HepG2 (cell line): ENCODE results near the gene CLIC5. TPM values are rescaled to one million over a fixed set of nuclear protein-coding genes. Genes with fewer than 3 reads are reported as not detected.

Experiments
- ATAC-seq: fragments of 200-7000 bp; cut with Tn5 transposase; 3 replicates; pipeline ENCODE4 v1.9.1; 2020; ENCODE audit warnings: mild to moderate bottlenecking, moderate library complexity
- BruUV-seq: library from RNA; stranded (reverse); fragments of 400-500 nt; replicated peaks from 2 replicates; lab custom pipeline; 2021; lab: Mats Ljungman, UMichigan
- CTCF ChIA-PET: fragments of 300-600 bp; formaldehyde crosslinking; extraction: SDS; loops from one replicate; lab custom pipeline; 2021; ENCODE audit warnings: low total read pairs, inconsistent platforms, low intra/inter-chr PET ratio; lab: Yijun Ruan, JAX
- POLR2A ChIA-PET: fragments of 350-600 bp; sonication (Branson Sonifier 250); formaldehyde crosslinking; loops from one replicate; lab custom pipeline; 2020; ENCODE audit warnings: antibody characterized with exemption, inconsistent platforms; lab: Yijun Ruan, JAX
- DNase-seq: peaks from one replicate; pipeline ENCODE4 v3.0.0-alpha.2; 2015; ENCODE audit warnings: low spot score
- FAIRE-seq: peaks from 3 replicates; lab custom pipeline; 2011; peaks lifted over from hg19 to GRCh38; lab: Jason Lieb, UNC
- H2AFZ ChIP-seq: one replicate; pipeline ENCODE4 v1.6.1; 2011; ENCODE audit warnings: low read length, inconsistent platforms
- H3K27ac ChIP-seq: fragments of 300-600 bp; 3 replicates; pipeline ENCODE4 v1.8.0; 2011; ENCODE audit warnings: mixed run types, mild to moderate bottlenecking, mixed read lengths, low read length, inconsistent platforms; ENCODE audit not compliant: insufficient read depth; ENCODE audit errors: extremely low read length
- H3K27me3 ChIP-seq, 2 experiments: fragments of 200-600 bp in 1 of 2; 2 replicates in 1 of 2; 3 replicates in 1 of 2; pipeline versions ENCODE4 v1.6.0 to v1.8.0; 2011; ENCODE audit warnings: low read length in 2 of 2, mild to moderate bottlenecking in 2 of 2, moderate library complexity in 2 of 2, inconsistent platforms in 1 of 2; ENCODE audit not compliant: insufficient read depth in 2 of 2, control insufficient read depth in 1 of 2
- H3K36me3 ChIP-seq, 2 experiments: fragments of 200-600 bp in 1 of 2; replicated peaks in 1 of 2; 2 replicates in 1 of 2; 3 replicates in 1 of 2; pipeline versions ENCODE4 v1.5.1 to v1.8.0; 2011; ENCODE audit warnings: low read length in 2 of 2, inconsistent platforms in 1 of 2; ENCODE audit not compliant: insufficient read depth in 2 of 2, control insufficient read depth in 1 of 2
- H3K4me1 ChIP-seq: 2 replicates; pipeline ENCODE4 v1.5.1; 2012; ENCODE audit warnings: low read length, inconsistent platforms; ENCODE audit not compliant: insufficient read depth
- H3K4me2 ChIP-seq: 2 replicates; pipeline ENCODE4 v1.6.0; 2011; ENCODE audit warnings: low read depth, low read length, inconsistent platforms
- H3K4me3 ChIP-seq, 3 experiments: fragments of 200-600 bp in 1 of 3; sonication (generic), shearing (Covaris generic) in 1 of 3; replicated peaks in 1 of 3; 2 replicates each; pipeline ENCODE4 v1.5.1; 2011 to 2016; ENCODE audit warnings: low read length in 3 of 3, inconsistent platforms in 2 of 3, low read depth in 2 of 3, mild to moderate bottlenecking in 2 of 3, control low read depth in 1 of 3, mixed read lengths in 1 of 3; ENCODE audit not compliant: insufficient read depth in 1 of 3
- H3K79me2 ChIP-seq: one replicate; pipeline ENCODE4 v1.6.1; 2011; ENCODE audit warnings: low read length, inconsistent platforms; ENCODE audit not compliant: insufficient read depth
- H3K9ac ChIP-seq: 2 replicates; pipeline ENCODE4 v1.6.0; 2011; ENCODE audit warnings: mild to moderate bottlenecking, low read depth, low read length, inconsistent platforms; ENCODE audit not compliant: insufficient read depth
- H3K9me3 ChIP-seq: 2 replicates; pipeline ENCODE4 v1.5.1; 2012; ENCODE audit warnings: mild to moderate bottlenecking, low read length
- H4K20me1 ChIP-seq: 2 replicates; pipeline ENCODE4 v1.6.0; 2011; ENCODE audit warnings: inconsistent platforms, mild to moderate bottlenecking, low read length, moderate library complexity; ENCODE audit not compliant: insufficient read depth
- CREB3 ChIP-seq: sonication (generic); formaldehyde crosslinking; IDR thresholded peaks from 2 replicates; pipeline ENCODE4 v1.5.0; 2020; ENCODE audit warnings: missing genetic modification reagents
- FOXJ3 ChIP-seq: sonication (generic); formaldehyde crosslinking; IDR thresholded peaks from 2 replicates; pipeline ENCODE4 v1.4.0; 2020; ENCODE audit warnings: missing genetic modification reagents, mild to moderate bottlenecking, borderline replicate concordance
- IRF9 ChIP-seq: sonication (generic); formaldehyde crosslinking; IDR thresholded peaks from 2 replicates; pipeline ENCODE4 v1.8.0; 2022; ENCODE audit warnings: missing genetic modification reagents, mild to moderate bottlenecking, borderline replicate concordance
- MLXIP ChIP-seq: sonication (generic); formaldehyde crosslinking; IDR thresholded peaks from 2 replicates; pipeline ENCODE4 v1.9.0; 2021; ENCODE audit warnings: missing genetic modification reagents, borderline replicate concordance
- NONO ChIP-seq, 2 experiments: fragments of 450-650 bp in 1 of 2; sonication (generic) in 1 of 2; formaldehyde crosslinking in 1 of 2; IDR thresholded peaks in 1 of 2; conservative IDR thresholded peaks in 1 of 2; 2 replicates each; pipeline versions ENCODE4 v1.6.1 to v1.8.0; 2017 to 2022; ENCODE audit warnings: mild to moderate bottlenecking in 1 of 2, missing genetic modification reagents in 1 of 2, moderate library complexity in 1 of 2
- PLRG1 ChIP-seq: fragments of 450-650 bp; conservative IDR thresholded peaks from 2 replicates; pipeline ENCODE4 v1.6.1; 2016
- TRIM22 ChIP-seq: fragments of 450-650 bp; IDR thresholded peaks from 2 replicates; pipeline ENCODE4 v1.6.1; 2017
- ZNF234 ChIP-seq: sonication (generic); formaldehyde crosslinking; conservative IDR thresholded peaks from 2 replicates; pipeline ENCODE4 v1.5.1; 2020; ENCODE audit warnings: mild to moderate bottlenecking, missing genetic modification reagents
- ZNF619 ChIP-seq: sonication (generic); formaldehyde crosslinking; IDR thresholded peaks from 2 replicates; pipeline ENCODE4 v1.4.0; 2020; ENCODE audit warnings: mild to moderate bottlenecking, missing genetic modification reagents
- ZNF660 ChIP-seq: sonication (generic); formaldehyde crosslinking; IDR thresholded peaks from 2 replicates; pipeline ENCODE4 v1.5.1; 2020; ENCODE audit warnings: mild to moderate bottlenecking, low read depth, missing genetic modification reagents, borderline replicate concordance
- ZNF878 ChIP-seq: sonication (generic); formaldehyde crosslinking; IDR thresholded peaks from 2 replicates; pipeline ENCODE4 v1.8.1; 2023; ENCODE audit warnings: mild to moderate bottlenecking, missing genetic modification reagents, moderate library complexity
- WGBS: methylation state at CpG from one replicate; pipeline ENCODE4 v1.1.6; 2017; ENCODE audit warnings: low lambda C conversion rate; 5-methylcytosine and 5-hydroxymethylcytosine counted together
- in situ Hi-C: cut with HindIII; loops from 2 replicates; pipeline ENCODE4 v1.10.0; 2017; ENCODE audit warnings: low pct_unique_long_range_greater_than_20kb; ENCODE audit not compliant: extremely low pct_ligation_motif_present
- intact Hi-C: fragments of 100-400 bp; cut with micrococcal nuclease; formaldehyde crosslinking; loops from one replicate; pipeline ENCODE4 v1.10.0; 2022; ENCODE audit not compliant: unreplicated experiment
- polyA plus RNA-seq, 8 experiments: library from polyadenylated mRNA; depleted of rRNA in 3 of 8; stranded (reverse) in 7 of 8; unstranded in 1 of 8; fragments of >200 nt; fragmentation: Illumina TruSeq in 4 of 8; extraction: Trizol in 4 of 8; gene quantifications; 2 replicates each; pipeline versions ENCODE4 v1.2.1 to v1.2.3, GENCODE V29; 2011 to 2016; ENCODE audit warnings: low read depth in 4 of 8, missing spikeins in 1 of 8, mixed read lengths in 1 of 8; ENCODE audit not compliant: insufficient read depth in 1 of 8
- total RNA-seq, 5 experiments: library from RNA; depleted of rRNA; stranded (reverse); fragments of >200 nt; fragmentation: Illumina TruSeq; extraction: Trizol; gene quantifications; 2 replicates each; pipeline ENCODE4 v1.2.3, GENCODE V29; 2016; ENCODE audit warnings: low read depth in 1 of 5

CLIC5 gene
- total and polyA plus RNA-seq, 2 of the 13 experiments (the other 11 are each of a cell fraction or from before 2014, with no cell fraction given): not detected

- Histone ChIP-seq H2AFZ (no peak overlapping the region), H3K4me2 (no peak overlapping the region), H3K36me3 (no peaks in the 10 kb centered on the region), H3K79me2 (no peaks in the 10 kb centered on the region), H3K4me1 (no peaks in the 10 kb centered on the region)
- no peak for DNase-seq
- FAIRE-seq: no peak
- in situ Hi-C loops: no loop called here
- CTCF ChIA-PET: no interaction called here
- no peak for ATAC-seq
- TF ChIP-seq ZNF619 (CRISPR knock-in tag): no peak
- TF ChIP-seq ZNF878: no peak
- no peak for TF ChIP-seq PLRG1
- TF ChIP-seq, all 625 proteins: peak for 0
- no TSS peak for BruUV-seq
- Histone ChIP-seq H3K4me3 (no peak overlapping the region), H3K27ac (no peak overlapping the region), H4K20me1 (no peaks in the 10 kb centered on the region), H3K9me3 (no peaks in the 10 kb centered on the region), H3K27me3 (no peaks in the 10 kb centered on the region), H3K9ac (no peak overlapping the region)
- intact Hi-C loops: no loop called here
- POLR2A ChIA-PET: no interaction called here
- 7% methylated on average over 3 of the region's 3 CpGs for WGBS
These were observed 48.9 kb downstream of the CLIC5 start for GRCh38 chr6:45966797-45967196.

GRCh38 chr6:45966340-45966739, 49.3 kb downstream of the CLIC5 start:
- WGBS: under 1% methylated on average over 4 of the region's 4 CpGs
- Histone ChIP-seq H3K4me1 (no peaks in the 10 kb centered on the region), H3K9ac (no peak overlapping the region), H3K36me3 (no peaks in the 10 kb centered on the region), H3K9me3 (no peaks in the 10 kb centered on the region), H3K27me3 (no peaks in the 10 kb centered on the region), H3K4me2 (no peak overlapping the region), H3K79me2 (no peaks in the 10 kb centered on the region), H2AFZ (no peak overlapping the region), H3K27ac (no peak overlapping the region), H3K4me3 (no peak overlapping the region), H4K20me1 (no peaks in the 10 kb centered on the region)
- DNase-seq (no peak), ATAC-seq (no peak), FAIRE-seq (no peak)
- TF ChIP-seq FOXJ3 (CRISPR knock-in tag): no peak
- TF ChIP-seq NONO (IDR thresholded peaks at IDR 0.05): no peak
- TF ChIP-seq NONO (CRISPR knock-in tag; conservative IDR thresholded peaks at IDR 0.05): no peak
- TF ChIP-seq ZNF660 (CRISPR knock-in tag): no peak
- TF ChIP-seq TRIM22: no peak
- no peak for TF ChIP-seq ZNF234 (CRISPR knock-in tag)
- no peak for TF ChIP-seq MLXIP
- no peak for TF ChIP-seq CREB3 (CRISPR knock-in tag)
- no peak for TF ChIP-seq IRF9 (CRISPR knock-in tag)
- ChIA-PET CTCF (no interaction called here), POLR2A (no interaction called here)
- intact Hi-C loops: no loop called here
- no TSS peak for BruUV-seq
- in situ Hi-C loops: no loop called here
